Measurements from ENCODE around the gene MRC2. TPM values are rescaled to one million over a fixed set of nuclear protein-coding genes. Genes with fewer than 3 reads are reported as not detected.

MRC2 gene
- total RNA-seq, 1 donor from 2014 or later = 175 TPM

DNA sequence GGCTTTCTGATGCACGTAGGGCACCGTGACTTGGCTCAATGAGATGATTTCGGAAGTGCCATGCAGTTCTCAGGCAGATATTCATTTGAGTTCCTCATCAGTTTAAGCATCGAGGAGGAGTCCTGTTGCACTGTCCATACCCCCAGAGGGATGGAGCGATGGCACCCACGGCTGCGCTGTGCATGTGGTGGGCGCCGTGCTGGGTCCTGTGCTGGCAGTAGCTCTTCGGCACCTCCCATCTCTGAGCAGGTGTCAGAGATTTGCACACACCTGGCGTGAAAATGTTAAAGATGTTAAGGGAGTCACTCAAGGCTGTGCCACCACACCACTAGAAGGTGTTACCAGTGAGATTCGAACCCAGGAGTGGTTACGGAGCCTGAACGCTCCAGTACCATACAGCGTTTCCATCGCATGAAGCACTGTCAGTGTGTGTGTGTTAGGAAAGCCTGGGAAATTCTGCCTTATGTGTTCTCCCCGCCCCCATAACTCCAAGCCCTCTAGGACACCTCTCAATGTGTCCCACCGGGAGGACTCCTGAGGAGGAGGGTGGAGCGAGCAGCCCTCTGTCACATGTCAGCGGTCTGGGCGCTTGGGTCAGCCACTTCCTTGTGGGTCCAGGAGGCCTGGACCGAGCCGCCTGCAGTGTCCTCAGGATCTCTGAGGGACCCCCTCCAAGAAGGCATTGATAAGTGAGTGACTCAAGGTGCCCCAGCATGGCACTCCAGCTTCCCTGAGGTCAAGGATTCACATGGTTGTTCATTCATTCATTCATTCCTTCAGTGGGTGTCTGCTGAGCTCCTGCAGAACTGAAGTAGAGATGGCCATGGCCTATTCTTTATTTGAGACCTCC lies 3.8 kb downstream of the MRC2 start:
- Histone ChIP-seq H3K9ac (ENCODE audit: low read depth in 1 of 3, low read length in 3 of 3) (no peak overlapping the region), H3K4me1 (ENCODE audit: control insufficient read depth in 3 of 3, insufficient read depth in 3 of 3, low read length in 3 of 3) (peaks cover 9 to 17% (median 15%) of the 10 kb centered on the region in 3 donors), H3K27me3 (ENCODE audit: control insufficient read depth in 3 of 3, insufficient read depth in 3 of 3, low read length in 3 of 3) (peaks cover 22 to 33% (median 22%) of the 10 kb centered on the region in 3 donors), H3K4me3 (ENCODE audit: low read length in 3 of 3) (no peak overlapping the region), H3K9me3 (ENCODE audit: control insufficient read depth in 3 of 3, low read length in 3 of 3) (no peaks in the 10 kb centered on the region), H3K36me3 (ENCODE audit: control insufficient read depth in 3 of 3, insufficient read depth in 3 of 3, low read length in 3 of 3) (no peaks in the 10 kb centered on the region), H3K27ac (ENCODE audit: low read depth, low read length) (no peak overlapping the region)

DNA sequence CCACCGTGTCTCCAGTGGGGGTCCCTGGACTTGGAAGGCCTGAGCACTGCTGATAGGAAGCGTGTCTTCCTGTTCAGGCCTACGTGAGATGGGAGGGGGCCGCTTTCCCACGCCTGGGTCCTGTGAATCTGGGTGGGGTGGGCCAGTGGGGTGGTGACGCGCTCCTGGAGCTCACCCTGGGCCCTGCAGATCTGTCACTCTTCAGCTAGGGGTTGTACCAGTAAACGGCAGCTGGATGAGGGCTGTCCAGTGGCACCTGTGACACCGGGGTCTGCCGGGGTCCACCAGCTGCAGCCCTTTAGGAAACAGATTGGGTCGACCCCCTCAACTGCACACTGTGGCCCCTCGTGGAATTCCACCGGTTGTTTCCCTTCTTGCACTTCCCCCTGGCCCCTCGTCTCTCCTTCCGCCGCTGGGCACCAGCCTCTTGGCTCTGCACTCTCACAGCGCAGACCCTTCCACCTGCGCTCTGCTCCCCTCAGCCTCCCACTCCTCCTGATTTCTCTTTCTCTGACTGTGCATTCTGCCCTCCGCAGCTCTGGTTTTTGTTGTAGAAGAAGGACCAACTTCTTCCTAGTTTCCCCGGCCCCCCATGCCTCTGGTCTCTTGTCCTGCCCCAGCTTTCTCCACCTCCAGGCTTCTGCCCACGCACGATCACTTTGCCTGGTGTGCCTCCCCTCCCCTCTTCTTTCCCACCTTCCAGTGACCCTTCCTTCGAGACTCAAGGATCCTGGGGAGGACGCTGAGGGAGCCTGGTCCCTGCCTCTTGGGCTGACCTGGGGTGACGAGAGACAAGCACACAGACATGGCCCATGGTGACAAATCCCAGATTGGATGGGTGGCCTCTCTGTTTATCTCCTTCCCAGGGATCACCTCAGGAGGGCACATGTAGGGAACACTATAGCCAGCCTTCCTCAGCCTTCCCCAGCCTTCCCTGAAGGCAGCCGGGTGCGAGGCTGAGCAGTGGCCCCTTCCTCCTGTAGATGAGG lies 4.8 kb downstream of the MRC2 start:
- Histone ChIP-seq H3K9me3 (ENCODE audit: control insufficient read depth in 3 of 3, low read length in 3 of 3) (no peaks in the 10 kb centered on the region), H3K36me3 (ENCODE audit: control insufficient read depth in 3 of 3, insufficient read depth in 3 of 3, low read length in 3 of 3) (no peaks in the 10 kb centered on the region), H3K9ac (ENCODE audit: low read depth in 1 of 3, low read length in 3 of 3) (no peak overlapping the region), H3K27me3 (ENCODE audit: control insufficient read depth in 3 of 3, insufficient read depth in 3 of 3, low read length in 3 of 3) (peaks cover 19 to 25% (median 19%) of the 10 kb centered on the region in 3 donors), H3K4me3 (ENCODE audit: low read length in 3 of 3) (no peak overlapping the region), H3K4me1 (ENCODE audit: control insufficient read depth in 3 of 3, insufficient read depth in 3 of 3, low read length in 3 of 3) (peaks cover 3 to 8% (median 7%) of the 10 kb centered on the region in 3 donors), H3K27ac (ENCODE audit: low read depth, low read length) (no peak overlapping the region)

GRCh38 chr17:62637809-62638208 lies 10.3 kb downstream of the MRC2 start:
- H3K36me3 ChIP-seq (ENCODE audit: control insufficient read depth in 3 of 3, insufficient read depth in 3 of 3, low read length in 3 of 3) = no peaks in the 10 kb centered on the region
- H3K9ac ChIP-seq (ENCODE audit: low read depth in 1 of 3, low read length in 3 of 3) = no peak overlapping the region
- H3K4me3 ChIP-seq (ENCODE audit: low read length in 3 of 3) = no peak overlapping the region
- H3K27me3 ChIP-seq (ENCODE audit: control insufficient read depth in 3 of 3, insufficient read depth in 3 of 3, low read length in 3 of 3) = no peaks in the 10 kb centered on the region
- no peak overlapping the region for H3K27ac ChIP-seq (ENCODE audit: low read depth, low read length)
- no peaks in the 10 kb centered on the region for H3K4me1 ChIP-seq (ENCODE audit: control insufficient read depth in 3 of 3, insufficient read depth in 3 of 3, low read length in 3 of 3)
- H3K9me3 ChIP-seq (ENCODE audit: control insufficient read depth in 3 of 3, low read length in 3 of 3) = no peaks in the 10 kb centered on the region

- Histone ChIP-seq H3K9ac (ENCODE audit: low read depth in 1 of 3, low read length in 3 of 3) (no peak overlapping the region), H3K4me1 (ENCODE audit: control insufficient read depth in 3 of 3, insufficient read depth in 3 of 3, low read length in 3 of 3) (no peaks in the 10 kb centered on the region), H3K9me3 (ENCODE audit: control insufficient read depth in 3 of 3, low read length in 3 of 3) (no peaks in the 10 kb centered on the region), H3K36me3 (ENCODE audit: control insufficient read depth in 3 of 3, insufficient read depth in 3 of 3, low read length in 3 of 3) (no peaks in the 10 kb centered on the region), H3K27ac (ENCODE audit: low read depth, low read length) (no peak overlapping the region), H3K27me3 (ENCODE audit: control insufficient read depth in 3 of 3, insufficient read depth in 3 of 3, low read length in 3 of 3) (no peaks in the 10 kb centered on the region), H3K4me3 (ENCODE audit: low read length in 3 of 3) (no peak overlapping the region)
Observed at GRCh38 chr17:62641153-62641552, 13.7 kb downstream of the MRC2 start.

DNA sequence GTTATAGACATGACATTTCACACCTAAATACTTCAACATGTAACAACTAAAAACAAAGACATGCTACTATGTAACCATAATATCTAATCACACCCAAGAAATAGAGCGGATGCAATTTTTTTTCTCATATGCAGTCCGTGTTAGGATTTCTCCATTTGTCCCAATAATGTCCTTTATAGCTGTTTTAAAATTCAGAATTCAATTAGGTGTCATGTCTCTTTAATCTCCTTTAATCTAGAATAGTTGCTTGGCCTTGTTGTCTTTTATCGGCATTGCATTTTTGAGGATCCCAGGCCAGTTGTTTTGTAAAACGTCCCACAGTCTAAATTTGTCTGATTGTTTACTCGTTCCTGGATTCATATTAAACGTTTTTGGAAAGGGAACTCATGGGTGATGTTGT lies 14.5 kb downstream of the MRC2 start:
- Histone ChIP-seq H3K36me3 (ENCODE audit: control insufficient read depth in 3 of 3, insufficient read depth in 3 of 3, low read length in 3 of 3) (no peaks in the 10 kb centered on the region), H3K27me3 (ENCODE audit: control insufficient read depth in 3 of 3, insufficient read depth in 3 of 3, low read length in 3 of 3) (no peaks in the 10 kb centered on the region), H3K4me1 (ENCODE audit: control insufficient read depth in 3 of 3, insufficient read depth in 3 of 3, low read length in 3 of 3) (no peaks in the 10 kb centered on the region), H3K9ac (ENCODE audit: low read depth in 1 of 3, low read length in 3 of 3) (no peak overlapping the region), H3K9me3 (ENCODE audit: control insufficient read depth in 3 of 3, low read length in 3 of 3) (no peaks in the 10 kb centered on the region), H3K27ac (ENCODE audit: low read depth, low read length) (no peak overlapping the region), H3K4me3 (ENCODE audit: low read length in 3 of 3) (no peak overlapping the region)

- Histone ChIP-seq H3K4me1 (ENCODE audit: control insufficient read depth in 3 of 3, insufficient read depth in 3 of 3, low read length in 3 of 3) (peaks cover 3 to 5% (median 4%) of the 10 kb centered on the region in 3 donors), H3K36me3 (ENCODE audit: control insufficient read depth in 3 of 3, insufficient read depth in 3 of 3, low read length in 3 of 3) (no peaks in the 10 kb centered on the region), H3K27me3 (ENCODE audit: control insufficient read depth in 3 of 3, insufficient read depth in 3 of 3, low read length in 3 of 3) (no peaks in the 10 kb centered on the region), H3K27ac (ENCODE audit: low read depth, low read length) (no peak overlapping the region), H3K4me3 (ENCODE audit: low read length in 3 of 3) (no peak overlapping the region), H3K9ac (ENCODE audit: low read depth in 1 of 3, low read length in 3 of 3) (no peak overlapping the region), H3K9me3 (ENCODE audit: control insufficient read depth in 3 of 3, low read length in 3 of 3) (no peaks in the 10 kb centered on the region)
Observed at GRCh38 chr17:62643496-62643895, 16.0 kb downstream of the MRC2 start.

- Histone ChIP-seq H3K27me3 (ENCODE audit: control insufficient read depth in 3 of 3, insufficient read depth in 3 of 3, low read length in 3 of 3) (no peaks in the 10 kb centered on the region), H3K27ac (ENCODE audit: low read depth, low read length) (no peak overlapping the region), H3K36me3 (ENCODE audit: control insufficient read depth in 3 of 3, insufficient read depth in 3 of 3, low read length in 3 of 3) (no peaks in the 10 kb centered on the region), H3K9ac (ENCODE audit: low read depth in 1 of 3, low read length in 3 of 3) (no peak overlapping the region), H3K4me3 (ENCODE audit: low read length in 3 of 3) (no peak overlapping the region), H3K9me3 (ENCODE audit: control insufficient read depth in 3 of 3, low read length in 3 of 3) (no peaks in the 10 kb centered on the region), H3K4me1 (ENCODE audit: control insufficient read depth in 3 of 3, insufficient read depth in 3 of 3, low read length in 3 of 3) (peaks cover 8% of the 10 kb centered on the region in 3 donors)
Observed at GRCh38 chr17:62644487-62645173, 17.2 kb downstream of the MRC2 start.

- H3K27me3 ChIP-seq (ENCODE audit: control insufficient read depth in 3 of 3, insufficient read depth in 3 of 3, low read length in 3 of 3) = peaks cover 2 to 6% (median 5%) of the 10 kb centered on the region in 3 donors
- H3K9ac ChIP-seq (ENCODE audit: low read depth in 1 of 3, low read length in 3 of 3) = no peak overlapping the region
- H3K4me3 ChIP-seq (ENCODE audit: low read length in 3 of 3) = no peak overlapping the region
- no peaks in the 10 kb centered on the region for H3K36me3 ChIP-seq (ENCODE audit: control insufficient read depth in 3 of 3, insufficient read depth in 3 of 3, low read length in 3 of 3)
- peak overlapping the region; percentile 25 for H3K27ac ChIP-seq (ENCODE audit: low read depth, low read length)
- peaks cover 18 to 20% (median 20%) of the 10 kb centered on the region in 3 donors for H3K4me1 ChIP-seq (ENCODE audit: control insufficient read depth in 3 of 3, insufficient read depth in 3 of 3, low read length in 3 of 3)
- no peaks in the 10 kb centered on the region for H3K9me3 ChIP-seq (ENCODE audit: control insufficient read depth in 3 of 3, low read length in 3 of 3)
Observed at GRCh38 chr17:62648251-62648955, 20.9 kb downstream of the MRC2 start.

DNA sequence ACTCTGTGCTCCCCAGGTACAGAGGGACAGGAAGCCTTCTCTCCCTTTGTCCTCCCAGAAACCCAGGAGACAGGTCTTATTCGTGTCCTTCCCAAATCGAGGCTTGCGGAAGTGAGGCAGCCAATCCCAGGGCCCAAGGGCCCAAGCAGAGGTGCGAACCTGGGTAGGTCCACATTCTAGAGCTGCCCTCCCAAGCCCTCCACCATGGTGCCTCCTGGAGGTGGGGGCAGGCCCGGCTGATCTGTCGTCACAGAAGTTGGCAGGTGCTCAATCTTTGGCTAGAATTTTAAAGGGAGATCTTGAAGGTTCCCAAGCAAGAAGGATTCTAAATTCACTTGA lies 21.5 kb downstream of the MRC2 start:
- Histone ChIP-seq H3K4me1 (ENCODE audit: control insufficient read depth in 3 of 3, insufficient read depth in 3 of 3, low read length in 3 of 3) (peaks cover 22 to 26% (median 25%) of the 10 kb centered on the region in 3 donors), H3K27me3 (ENCODE audit: control insufficient read depth in 3 of 3, insufficient read depth in 3 of 3, low read length in 3 of 3) (peaks cover 2 to 6% (median 5%) of the 10 kb centered on the region in 3 donors), H3K4me3 (ENCODE audit: low read length in 3 of 3) (no peak overlapping the region), H3K36me3 (ENCODE audit: control insufficient read depth in 3 of 3, insufficient read depth in 3 of 3, low read length in 3 of 3) (no peaks in the 10 kb centered on the region), H3K9ac (ENCODE audit: low read depth in 1 of 3, low read length in 3 of 3) (no peak overlapping the region), H3K9me3 (ENCODE audit: control insufficient read depth in 3 of 3, low read length in 3 of 3) (no peaks in the 10 kb centered on the region), H3K27ac (ENCODE audit: low read depth, low read length) (peak overlapping the region; percentile 25)
